HEK293 (cell line): ENCODE data around the gene CHID1.

Experiments used
- WT1 ChIP-seq: fragments of 450-650 bp; formaldehyde crosslinking; IDR thresholded peaks from 2 replicates; pipeline ENCODE4 v1.5.1; 2016; ENCODE audit warnings: missing biosample characterization, missing genetic modification characterization
- ZBTB21 ChIP-seq: fragments of 450-650 bp; formaldehyde crosslinking; IDR thresholded peaks from 2 replicates; pipeline ENCODE4 v1.5.1; 2017; ENCODE audit warnings: missing biosample characterization, missing genetic modification characterization
- ZNF138 ChIP-seq: fragments of 450-650 bp; formaldehyde crosslinking; IDR thresholded peaks from 2 replicates; pipeline ENCODE4 v1.5.1; 2016; ENCODE audit warnings: missing biosample characterization, missing genetic modification characterization, borderline replicate concordance
- ZNF37A ChIP-seq: fragments of 450-650 bp; IDR thresholded peaks from 2 replicates; pipeline ENCODE4 v1.5.1; 2018; ENCODE audit warnings: missing biosample characterization, missing genetic modification characterization
- ZNF514 ChIP-seq: fragments of 450-650 bp; formaldehyde crosslinking; IDR thresholded peaks from 2 replicates; pipeline ENCODE4 v1.5.1; 2016; ENCODE audit warnings: missing biosample characterization, missing genetic modification characterization
- TF ChIP-seq, protein P1 (sequence below): fragments of 450-650 bp; formaldehyde crosslinking; IDR thresholded peaks from 2 replicates; pipeline ENCODE4 v1.5.1; 2016; ENCODE audit warnings: missing biosample characterization, missing genetic modification characterization
- TF ChIP-seq, protein P2 (sequence below): fragments of 450-650 bp; formaldehyde crosslinking; IDR thresholded peaks from 2 replicates; pipeline ENCODE4 v1.5.1; 2016; ENCODE audit warnings: missing biosample characterization, missing genetic modification characterization

DNA sequence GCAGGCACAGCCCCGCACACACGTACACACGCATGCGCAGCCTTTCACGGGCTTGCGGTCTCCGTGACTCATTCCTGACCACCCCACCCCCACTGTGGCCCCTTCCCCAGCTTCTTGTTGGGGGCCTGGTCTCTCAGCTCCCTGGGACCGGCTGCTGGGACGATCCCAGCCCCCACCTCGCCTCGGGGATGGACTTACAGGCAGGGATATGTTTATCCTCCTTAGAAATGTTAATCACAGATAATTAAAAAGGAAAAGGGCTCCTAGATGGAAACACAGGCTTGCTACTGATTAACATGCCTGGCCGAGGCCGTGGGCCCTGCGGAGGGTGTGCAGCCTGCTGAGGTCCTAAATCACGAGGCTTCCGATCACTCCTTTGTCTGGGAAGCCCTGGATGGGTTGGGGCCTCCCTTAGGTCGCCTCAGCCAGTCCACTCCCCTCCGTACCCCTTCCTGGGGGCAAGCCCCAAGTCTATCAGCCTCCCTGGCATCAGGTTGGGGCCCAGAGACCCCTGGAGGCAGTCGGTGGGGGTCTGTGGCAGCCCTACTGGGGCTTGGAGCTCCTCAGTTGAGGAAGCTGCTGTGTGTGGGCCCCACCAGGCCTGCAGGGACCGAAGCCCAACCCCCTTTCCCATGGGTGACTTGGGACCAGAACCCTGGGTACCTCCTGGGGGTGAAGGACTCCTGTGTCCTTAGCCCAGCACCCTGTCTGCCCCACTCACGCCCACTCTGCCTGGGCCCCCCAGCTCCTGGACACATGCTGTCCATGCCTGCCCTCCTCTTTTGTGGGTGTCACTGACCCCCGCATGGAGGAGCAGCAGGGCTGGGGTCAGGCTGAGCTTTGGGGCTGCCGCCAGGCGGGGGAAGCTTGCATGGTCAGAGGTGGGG, 47.3 kb downstream of the CHID1 start:
- TF ChIP-seq ZBTB21 (tag by site-specific recombination) (no peak), WT1 (tag by site-specific recombination) (no peak), ZNF514 (tag by site-specific recombination) (no peak), ZNF37A (tag by site-specific recombination) (no peak), ZNF138 (tag by site-specific recombination) (no peak)
- TF ChIP-seq, protein P1, sequence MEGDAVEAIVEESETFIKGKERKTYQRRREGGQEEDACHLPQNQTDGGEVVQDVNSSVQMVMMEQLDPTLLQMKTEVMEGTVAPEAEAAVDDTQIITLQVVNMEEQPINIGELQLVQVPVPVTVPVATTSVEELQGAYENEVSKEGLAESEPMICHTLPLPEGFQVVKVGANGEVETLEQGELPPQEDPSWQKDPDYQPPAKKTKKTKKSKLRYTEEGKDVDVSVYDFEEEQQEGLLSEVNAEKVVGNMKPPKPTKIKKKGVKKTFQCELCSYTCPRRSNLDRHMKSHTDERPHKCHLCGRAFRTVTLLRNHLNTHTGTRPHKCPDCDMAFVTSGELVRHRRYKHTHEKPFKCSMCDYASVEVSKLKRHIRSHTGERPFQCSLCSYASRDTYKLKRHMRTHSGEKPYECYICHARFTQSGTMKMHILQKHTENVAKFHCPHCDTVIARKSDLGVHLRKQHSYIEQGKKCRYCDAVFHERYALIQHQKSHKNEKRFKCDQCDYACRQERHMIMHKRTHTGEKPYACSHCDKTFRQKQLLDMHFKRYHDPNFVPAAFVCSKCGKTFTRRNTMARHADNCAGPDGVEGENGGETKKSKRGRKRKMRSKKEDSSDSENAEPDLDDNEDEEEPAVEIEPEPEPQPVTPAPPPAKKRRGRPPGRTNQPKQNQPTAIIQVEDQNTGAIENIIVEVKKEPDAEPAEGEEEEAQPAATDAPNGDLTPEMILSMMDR (tag by site-specific recombination), result no peak
- TF ChIP-seq, protein P2, sequence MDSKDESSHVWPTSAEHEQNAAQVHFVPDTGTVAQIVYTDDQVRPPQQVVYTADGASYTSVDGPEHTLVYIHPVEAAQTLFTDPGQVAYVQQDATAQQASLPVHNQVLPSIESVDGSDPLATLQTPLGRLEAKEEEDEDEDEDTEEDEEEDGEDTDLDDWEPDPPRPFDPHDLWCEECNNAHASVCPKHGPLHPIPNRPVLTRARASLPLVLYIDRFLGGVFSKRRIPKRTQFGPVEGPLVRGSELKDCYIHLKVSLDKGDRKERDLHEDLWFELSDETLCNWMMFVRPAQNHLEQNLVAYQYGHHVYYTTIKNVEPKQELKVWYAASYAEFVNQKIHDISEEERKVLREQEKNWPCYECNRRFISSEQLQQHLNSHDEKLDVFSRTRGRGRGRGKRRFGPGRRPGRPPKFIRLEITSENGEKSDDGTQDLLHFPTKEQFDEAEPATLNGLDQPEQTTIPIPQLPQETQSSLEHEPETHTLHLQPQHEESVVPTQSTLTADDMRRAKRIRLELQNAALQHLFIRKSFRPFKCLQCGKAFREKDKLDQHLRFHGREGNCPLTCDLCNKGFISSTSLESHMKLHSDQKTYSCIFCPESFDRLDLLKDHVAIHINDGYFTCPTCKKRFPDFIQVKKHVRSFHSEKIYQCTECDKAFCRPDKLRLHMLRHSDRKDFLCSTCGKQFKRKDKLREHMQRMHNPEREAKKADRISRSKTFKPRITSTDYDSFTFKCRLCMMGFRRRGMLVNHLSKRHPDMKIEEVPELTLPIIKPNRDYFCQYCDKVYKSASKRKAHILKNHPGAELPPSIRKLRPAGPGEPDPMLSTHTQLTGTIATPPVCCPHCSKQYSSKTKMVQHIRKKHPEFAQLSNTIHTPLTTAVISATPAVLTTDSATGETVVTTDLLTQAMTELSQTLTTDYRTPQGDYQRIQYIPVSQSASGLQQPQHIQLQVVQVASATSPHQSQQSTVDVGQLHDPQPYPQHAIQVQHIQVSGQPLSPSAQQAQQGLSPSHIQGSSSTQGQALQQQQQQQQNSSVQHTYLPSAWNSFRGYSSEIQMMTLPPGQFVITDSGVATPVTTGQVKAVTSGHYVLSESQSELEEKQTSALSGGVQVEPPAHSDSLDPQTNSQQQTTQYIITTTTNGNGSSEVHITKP, result no peak
